Measurements from ENCODE around the gene SLC6A7.
A peak's percentile ranks its signal among the peaks of the same experiment; 100 is the strongest.

SLC6A7 gene

GRCh38 chr5:150189728-150190502 is at the start of gene SLC6A7:
Gene SLC6A7, plus strand, starts transcription at chr5:150190062. Its CDS starts 266 bp downstream, at chr5:150190328.
- DNase-seq = no peak

GRCh38 chr5:150140830-150141229 is 49.0 kb upstream of the SLC6A7 start:
- DNase-seq = peak; percentile 79

GRCh38 chr5:150141544-150142184 is 48.2 kb upstream of the SLC6A7 start:
- peak; percentile 79 for DNase-seq

GRCh38 chr5:150142185-150142958 is 47.5 kb upstream of the SLC6A7 start:
- no peak for DNase-seq

- DNase-seq = peak; percentile 91
These were observed 46.9 kb upstream of the SLC6A7 start for GRCh38 chr5:150142959-150143349.

- DNase-seq = peak; percentile 95
These were observed 46.3 kb upstream of the SLC6A7 start for GRCh38 chr5:150143350-150144245.

- DNase-seq = peak; percentile 86
These were observed 45.5 kb upstream of the SLC6A7 start for GRCh38 chr5:150144246-150144801.

GRCh38 chr5:150144879-150145278 is 45.0 kb upstream of the SLC6A7 start:
- no peak for DNase-seq

- no peak for DNase-seq
These were observed 43.6 kb upstream of the SLC6A7 start for GRCh38 chr5:150146235-150146634.

- no peak for DNase-seq
These were observed 42.8 kb upstream of the SLC6A7 start for GRCh38 chr5:150146862-150147601.

GRCh38 chr5:150147670-150148069 is 42.2 kb upstream of the SLC6A7 start:
- no peak for DNase-seq

- DNase-seq = no peak
These were observed 41.5 kb upstream of the SLC6A7 start for GRCh38 chr5:150148117-150148927.

GRCh38 chr5:150149618-150150017 is 40.2 kb upstream of the SLC6A7 start:
- no peak for DNase-seq

- DNase-seq = peak; percentile 49
These were observed 37.0 kb upstream of the SLC6A7 start for GRCh38 chr5:150152636-150153462.

- no peak for DNase-seq
These were observed 36.4 kb upstream of the SLC6A7 start for GRCh38 chr5:150153483-150153882.

GRCh38 chr5:150153957-150154617 is 35.8 kb upstream of the SLC6A7 start:
- DNase-seq = peak; percentile 67

- DNase-seq = peak; percentile 45
These were observed 35.2 kb upstream of the SLC6A7 start for GRCh38 chr5:150154618-150155128.

GRCh38 chr5:150155258-150156026 is 34.4 kb upstream of the SLC6A7 start, which contains the start of gene PDGFRB:
Gene PDGFRB, minus strand, starts transcription at chr5:150155845. Its CDS starts 18,798 bp downstream, at chr5:150137047.
- peak; percentile 95 for DNase-seq
